ENCODE results near the gene CACNA2D3.

Gene CACNA2D3

DNA sequence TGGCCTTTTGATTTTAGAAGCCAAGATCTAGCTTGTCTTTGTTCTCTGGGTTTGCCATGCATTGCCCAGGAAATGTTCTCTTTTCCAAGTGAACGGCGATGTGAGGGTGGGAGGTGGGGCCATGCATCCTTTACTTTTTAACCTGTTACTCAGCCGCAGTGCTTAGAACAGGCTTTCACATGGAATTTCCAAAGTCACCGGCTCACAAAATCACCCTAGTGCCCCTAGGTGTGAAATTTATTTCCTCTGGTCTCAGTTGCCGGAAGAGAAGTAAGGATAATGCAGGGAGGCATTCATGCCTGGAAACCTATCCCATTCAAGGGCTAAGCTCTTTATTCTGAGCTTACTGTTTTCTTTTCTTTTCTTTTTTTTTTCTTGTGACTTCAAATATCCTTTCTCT, 93.2 kb downstream of the CACNA2D3 start:
- no peak overlapping the region for H3K27ac ChIP-seq (ENCODE audit: low read depth, low read length)
- no peak overlapping the region for H2AFZ ChIP-seq (ENCODE audit: low read length, unreplicated experiment)
- no peaks in the 10 kb centered on the region for H3K36me3 ChIP-seq (ENCODE audit: insufficient read depth, low read length)
- no peaks in the 10 kb centered on the region for H3K27me3 ChIP-seq (ENCODE audit: insufficient read depth, low read length)
- no peaks in the 10 kb centered on the region for H3K79me2 ChIP-seq (ENCODE audit: control insufficient read depth, insufficient read depth, low read length, unreplicated experiment)
- no peak overlapping the region for H3K4me3 ChIP-seq (ENCODE audit: low read depth, low read length)
- H3K4me1 ChIP-seq (ENCODE audit: control insufficient read depth, insufficient read depth, low read length, unreplicated experiment), result no peaks in the 10 kb centered on the region

DNA sequence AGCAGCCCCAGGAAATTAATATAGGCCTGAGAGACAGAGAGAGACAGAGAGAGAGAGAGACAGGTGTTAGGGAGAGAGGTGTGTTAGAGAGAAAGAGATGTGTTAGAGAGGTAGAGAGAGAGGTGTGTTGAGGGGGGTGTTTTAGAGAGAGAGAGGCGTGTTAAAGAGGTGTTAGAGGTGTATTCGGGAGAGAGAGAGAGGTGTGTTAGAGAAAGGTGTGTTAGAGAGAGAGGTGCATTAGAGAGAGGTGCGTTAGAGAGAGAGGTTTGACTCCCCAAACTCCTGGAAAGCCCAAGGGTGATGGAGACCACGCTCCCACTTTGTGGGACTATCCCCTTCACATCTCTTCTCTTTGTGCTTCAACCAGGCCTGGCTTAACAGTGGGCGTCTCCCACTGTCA, 95.5 kb downstream of the CACNA2D3 start:
- Histone ChIP-seq H3K79me2 (ENCODE audit: control insufficient read depth, insufficient read depth, low read length, unreplicated experiment) (no peaks in the 10 kb centered on the region), H3K27ac (ENCODE audit: low read depth, low read length) (no peak overlapping the region), H3K36me3 (ENCODE audit: insufficient read depth, low read length) (no peaks in the 10 kb centered on the region), H3K27me3 (ENCODE audit: insufficient read depth, low read length) (no peaks in the 10 kb centered on the region), H3K4me1 (ENCODE audit: control insufficient read depth, insufficient read depth, low read length, unreplicated experiment) (no peaks in the 10 kb centered on the region), H2AFZ (ENCODE audit: low read length, unreplicated experiment) (no peak overlapping the region), H3K4me3 (ENCODE audit: low read depth, low read length) (no peak overlapping the region)

- H3K27ac ChIP-seq (ENCODE audit: low read depth, low read length), result no peak overlapping the region
- H3K79me2 ChIP-seq (ENCODE audit: control insufficient read depth, insufficient read depth, low read length, unreplicated experiment), result no peaks in the 10 kb centered on the region
- H3K4me1 ChIP-seq (ENCODE audit: control insufficient read depth, insufficient read depth, low read length, unreplicated experiment), result no peaks in the 10 kb centered on the region
- no peaks in the 10 kb centered on the region for H3K36me3 ChIP-seq (ENCODE audit: insufficient read depth, low read length)
- no peaks in the 10 kb centered on the region for H3K27me3 ChIP-seq (ENCODE audit: insufficient read depth, low read length)
- H2AFZ ChIP-seq (ENCODE audit: low read length, unreplicated experiment), result no peak overlapping the region
- H3K4me3 ChIP-seq (ENCODE audit: low read depth, low read length), result no peak overlapping the region
Measured at GRCh38 chr3:54222316-54222715, 100.0 kb downstream of the CACNA2D3 start.

DNA sequence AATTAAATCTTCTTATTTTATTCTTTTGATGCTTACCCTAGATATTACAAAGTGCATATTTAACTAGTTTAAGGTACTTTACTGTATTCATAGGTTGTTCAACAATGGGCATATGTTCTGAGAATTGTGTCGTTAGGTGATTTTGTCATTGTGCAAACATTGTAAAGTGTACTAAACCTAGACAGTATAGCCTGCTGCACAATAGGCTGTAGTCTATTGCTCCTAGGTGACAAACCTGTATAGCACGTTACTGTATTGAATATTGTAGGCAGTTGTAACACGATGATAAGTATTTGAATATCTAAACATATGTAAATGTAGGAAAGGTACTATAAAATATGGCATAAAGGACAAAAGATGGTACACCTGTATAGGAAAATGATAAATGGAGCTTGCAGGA, 100.7 kb downstream of the CACNA2D3 start:
- no peak overlapping the region for H3K27ac ChIP-seq (ENCODE audit: low read depth, low read length)
- no peaks in the 10 kb centered on the region for H3K27me3 ChIP-seq (ENCODE audit: insufficient read depth, low read length)
- H3K79me2 ChIP-seq (ENCODE audit: control insufficient read depth, insufficient read depth, low read length, unreplicated experiment), result no peaks in the 10 kb centered on the region
- no peaks in the 10 kb centered on the region for H3K4me1 ChIP-seq (ENCODE audit: control insufficient read depth, insufficient read depth, low read length, unreplicated experiment)
- no peak overlapping the region for H2AFZ ChIP-seq (ENCODE audit: low read length, unreplicated experiment)
- no peaks in the 10 kb centered on the region for H3K36me3 ChIP-seq (ENCODE audit: insufficient read depth, low read length)
- H3K4me3 ChIP-seq (ENCODE audit: low read depth, low read length), result no peak overlapping the region

GRCh38 chr3:54225841-54226528, 103.6 kb downstream of the CACNA2D3 start:
- Histone ChIP-seq H3K27ac (ENCODE audit: low read depth, low read length) (no peak overlapping the region), H3K36me3 (ENCODE audit: insufficient read depth, low read length) (no peaks in the 10 kb centered on the region), H2AFZ (ENCODE audit: low read length, unreplicated experiment) (no peak overlapping the region), H3K4me3 (ENCODE audit: low read depth, low read length) (no peak overlapping the region), H3K4me1 (ENCODE audit: control insufficient read depth, insufficient read depth, low read length, unreplicated experiment) (no peaks in the 10 kb centered on the region), H3K27me3 (ENCODE audit: insufficient read depth, low read length) (no peaks in the 10 kb centered on the region), H3K79me2 (ENCODE audit: control insufficient read depth, insufficient read depth, low read length, unreplicated experiment) (no peaks in the 10 kb centered on the region)

GRCh38 chr3:54228806-54229205, 106.5 kb downstream of the CACNA2D3 start:
- no peak overlapping the region for H3K4me3 ChIP-seq (ENCODE audit: low read depth, low read length)
- no peak overlapping the region for H3K27ac ChIP-seq (ENCODE audit: low read depth, low read length)
- H3K27me3 ChIP-seq (ENCODE audit: insufficient read depth, low read length), result no peaks in the 10 kb centered on the region
- no peaks in the 10 kb centered on the region for H3K4me1 ChIP-seq (ENCODE audit: control insufficient read depth, insufficient read depth, low read length, unreplicated experiment)
- no peaks in the 10 kb centered on the region for H3K79me2 ChIP-seq (ENCODE audit: control insufficient read depth, insufficient read depth, low read length, unreplicated experiment)
- H2AFZ ChIP-seq (ENCODE audit: low read length, unreplicated experiment), result no peak overlapping the region
- H3K36me3 ChIP-seq (ENCODE audit: insufficient read depth, low read length), result no peaks in the 10 kb centered on the region

GRCh38 chr3:54232618-54233017, 110.3 kb downstream of the CACNA2D3 start:
- no peak overlapping the region for H2AFZ ChIP-seq (ENCODE audit: low read length, unreplicated experiment)
- no peaks in the 10 kb centered on the region for H3K36me3 ChIP-seq (ENCODE audit: insufficient read depth, low read length)
- no peaks in the 10 kb centered on the region for H3K79me2 ChIP-seq (ENCODE audit: control insufficient read depth, insufficient read depth, low read length, unreplicated experiment)
- no peaks in the 10 kb centered on the region for H3K27me3 ChIP-seq (ENCODE audit: insufficient read depth, low read length)
- no peak overlapping the region for H3K4me3 ChIP-seq (ENCODE audit: low read depth, low read length)
- no peak overlapping the region for H3K27ac ChIP-seq (ENCODE audit: low read depth, low read length)
- H3K4me1 ChIP-seq (ENCODE audit: control insufficient read depth, insufficient read depth, low read length, unreplicated experiment), result no peaks in the 10 kb centered on the region

DNA sequence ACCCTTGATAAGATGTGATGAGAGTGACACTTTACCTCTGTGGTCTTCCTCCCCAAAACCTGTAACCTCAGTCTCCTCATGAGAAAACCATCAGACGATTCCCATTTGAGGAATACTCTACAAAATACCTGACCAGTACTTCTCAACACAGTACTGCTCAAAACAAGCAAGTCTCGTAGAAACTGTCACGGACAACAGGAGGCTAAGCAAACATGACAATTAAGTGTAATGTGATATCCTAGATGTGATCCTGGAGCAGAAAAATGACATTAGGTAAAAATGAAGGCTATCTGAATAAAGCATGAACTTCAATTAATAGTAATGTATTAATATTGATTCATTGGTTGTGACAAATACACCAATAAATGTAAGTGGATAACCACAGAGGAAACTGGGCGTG, 113.6 kb downstream of the CACNA2D3 start:
- H3K27ac ChIP-seq (ENCODE audit: low read depth, low read length), result no peak overlapping the region
- no peak overlapping the region for H3K4me3 ChIP-seq (ENCODE audit: low read depth, low read length)
- H3K27me3 ChIP-seq (ENCODE audit: insufficient read depth, low read length), result no peaks in the 10 kb centered on the region
- H3K79me2 ChIP-seq (ENCODE audit: control insufficient read depth, insufficient read depth, low read length, unreplicated experiment), result no peaks in the 10 kb centered on the region
- H3K36me3 ChIP-seq (ENCODE audit: insufficient read depth, low read length), result no peaks in the 10 kb centered on the region
- H3K4me1 ChIP-seq (ENCODE audit: control insufficient read depth, insufficient read depth, low read length, unreplicated experiment), result no peaks in the 10 kb centered on the region
- H2AFZ ChIP-seq (ENCODE audit: low read length, unreplicated experiment), result no peak overlapping the region

GRCh38 chr3:54237109-54237508, 114.8 kb downstream of the CACNA2D3 start:
- Histone ChIP-seq H3K79me2 (ENCODE audit: control insufficient read depth, insufficient read depth, low read length, unreplicated experiment) (no peaks in the 10 kb centered on the region), H3K4me3 (ENCODE audit: low read depth, low read length) (no peak overlapping the region), H3K27ac (ENCODE audit: low read depth, low read length) (no peak overlapping the region), H3K27me3 (ENCODE audit: insufficient read depth, low read length) (no peaks in the 10 kb centered on the region), H3K36me3 (ENCODE audit: insufficient read depth, low read length) (no peaks in the 10 kb centered on the region), H3K4me1 (ENCODE audit: control insufficient read depth, insufficient read depth, low read length, unreplicated experiment) (no peaks in the 10 kb centered on the region), H2AFZ (ENCODE audit: low read length, unreplicated experiment) (no peak overlapping the region)

DNA sequence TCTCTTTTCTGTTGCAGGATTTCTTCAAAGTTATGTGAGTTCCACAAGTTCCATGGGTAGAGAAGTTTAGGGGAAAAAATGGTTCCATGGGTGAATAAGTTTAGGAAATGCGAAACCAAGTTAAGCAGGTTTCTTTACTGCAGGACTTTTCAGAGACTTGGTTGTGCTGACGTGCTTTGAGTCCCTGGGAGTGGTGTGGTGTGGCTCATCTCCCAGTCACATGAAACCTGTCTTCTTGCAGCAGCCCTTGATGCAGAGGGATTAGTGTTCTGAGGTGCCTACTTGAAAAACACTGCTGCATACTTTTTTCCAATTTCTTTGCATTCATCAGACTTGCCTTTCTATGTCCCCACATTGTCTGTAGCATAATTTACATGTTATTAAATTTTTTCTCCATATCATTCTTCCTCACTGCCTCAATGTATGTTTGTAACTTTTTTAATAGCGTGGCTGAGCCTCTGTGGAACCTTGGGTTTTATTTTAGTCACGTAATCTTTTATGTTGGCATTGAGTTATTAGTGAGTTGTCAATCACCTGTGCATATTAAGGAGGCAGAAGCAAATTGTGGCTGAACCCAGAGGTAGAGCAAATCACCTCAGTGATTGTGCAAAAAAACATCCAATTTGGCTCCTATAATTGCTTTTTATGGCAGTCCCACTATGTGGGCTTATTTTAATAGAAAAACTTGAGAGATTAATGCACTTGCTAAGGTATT, 115.6 kb downstream of the CACNA2D3 start:
- no peaks in the 10 kb centered on the region for H3K27me3 ChIP-seq (ENCODE audit: insufficient read depth, low read length)
- no peaks in the 10 kb centered on the region for H3K36me3 ChIP-seq (ENCODE audit: insufficient read depth, low read length)
- no peaks in the 10 kb centered on the region for H3K4me1 ChIP-seq (ENCODE audit: control insufficient read depth, insufficient read depth, low read length, unreplicated experiment)
- no peak overlapping the region for H3K27ac ChIP-seq (ENCODE audit: low read depth, low read length)
- no peaks in the 10 kb centered on the region for H3K79me2 ChIP-seq (ENCODE audit: control insufficient read depth, insufficient read depth, low read length, unreplicated experiment)
- no peak overlapping the region for H3K4me3 ChIP-seq (ENCODE audit: low read depth, low read length)
- H2AFZ ChIP-seq (ENCODE audit: low read length, unreplicated experiment), result no peak overlapping the region

GRCh38 chr3:54240309-54240708, 118.0 kb downstream of the CACNA2D3 start:
- Histone ChIP-seq H2AFZ (ENCODE audit: low read length, unreplicated experiment) (no peak overlapping the region), H3K36me3 (ENCODE audit: insufficient read depth, low read length) (no peaks in the 10 kb centered on the region), H3K27ac (ENCODE audit: low read depth, low read length) (no peak overlapping the region), H3K4me3 (ENCODE audit: low read depth, low read length) (no peak overlapping the region), H3K79me2 (ENCODE audit: control insufficient read depth, insufficient read depth, low read length, unreplicated experiment) (no peaks in the 10 kb centered on the region), H3K4me1 (ENCODE audit: control insufficient read depth, insufficient read depth, low read length, unreplicated experiment) (no peaks in the 10 kb centered on the region), H3K27me3 (ENCODE audit: insufficient read depth, low read length) (no peaks in the 10 kb centered on the region)

Measured in ACC112 (cell line).